NCI-H1105 treated with DMSO at 0.1 percent for 48 hours (cell line): ENCODE measurements around the gene CFAP210.
"Not testable (repeated sequence)": the region's sequence is repeated elsewhere in the genome, so short reads cannot be mapped to it uniquely, and the experiment has no call there.

Source experiments
- DNase-seq: peaks from one replicate; lab custom pipeline; 2025; lab: John Stamatoyannopoulos, UW

The CFAP210 gene

GRCh38 chr2:169619946-169620345 lies 74.3 kb downstream of the CFAP210 start:
- no peak for DNase-seq

DNA sequence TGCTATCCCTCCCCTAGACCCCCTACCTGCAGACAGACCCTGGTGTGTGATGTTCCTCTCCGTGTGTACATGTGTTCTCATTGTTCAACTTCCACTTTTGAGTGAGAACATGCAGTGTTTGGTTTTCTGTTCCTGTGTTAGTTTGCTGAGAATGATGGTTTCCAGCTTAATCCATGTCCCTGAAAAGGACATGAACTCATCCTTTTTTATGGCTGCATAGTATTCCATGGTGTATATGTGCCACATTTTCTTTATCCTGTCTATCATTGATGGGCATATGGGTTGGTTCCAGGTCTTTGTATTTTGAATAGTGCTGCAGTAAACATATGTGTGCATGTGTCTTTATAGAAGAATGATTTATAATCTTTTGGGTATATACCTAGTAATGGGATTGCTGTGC lies 78.2 kb downstream of the CFAP210 start:
- DNase-seq, result not testable (repeated sequence)

DNA sequence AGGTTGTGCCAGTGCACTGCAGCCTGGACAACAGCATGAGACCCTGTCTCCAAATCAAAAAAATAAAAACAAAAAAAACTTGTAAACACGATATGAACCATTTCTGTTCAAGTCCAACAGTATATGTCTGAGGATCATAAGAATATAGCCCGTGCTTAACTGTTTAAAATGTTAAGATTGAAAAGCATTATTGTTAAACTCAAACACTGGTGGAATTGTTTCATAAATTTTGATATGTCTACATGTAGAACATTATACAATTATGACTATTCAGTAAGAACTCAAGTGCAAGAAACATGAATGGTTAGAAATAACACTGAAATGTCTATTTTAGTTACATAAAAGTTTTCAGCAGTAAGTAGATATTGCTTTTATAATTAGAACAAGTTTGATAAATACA lies 80.3 kb downstream of the CFAP210 start:
- no peak for DNase-seq

DNA sequence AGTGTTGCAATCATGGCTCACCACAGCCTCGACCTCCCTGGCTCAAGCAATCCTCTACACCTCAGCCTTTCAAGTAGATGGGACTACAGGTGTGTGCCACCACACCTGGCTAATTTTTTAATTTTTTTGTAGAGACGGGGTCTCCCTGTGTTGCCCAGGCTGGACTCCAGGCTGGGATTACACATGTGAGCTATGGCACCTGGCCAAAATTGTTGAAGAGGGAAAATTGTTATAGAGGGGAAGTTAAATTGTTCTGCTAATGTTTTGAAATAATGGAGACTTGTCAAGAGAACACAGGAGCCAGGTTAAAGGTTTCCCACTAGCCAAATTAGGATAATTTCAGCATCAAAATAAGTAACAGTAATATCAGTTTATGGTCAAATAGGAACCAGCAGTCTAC lies 84.9 kb downstream of the CFAP210 start:
- DNase-seq, result no peak

DNA sequence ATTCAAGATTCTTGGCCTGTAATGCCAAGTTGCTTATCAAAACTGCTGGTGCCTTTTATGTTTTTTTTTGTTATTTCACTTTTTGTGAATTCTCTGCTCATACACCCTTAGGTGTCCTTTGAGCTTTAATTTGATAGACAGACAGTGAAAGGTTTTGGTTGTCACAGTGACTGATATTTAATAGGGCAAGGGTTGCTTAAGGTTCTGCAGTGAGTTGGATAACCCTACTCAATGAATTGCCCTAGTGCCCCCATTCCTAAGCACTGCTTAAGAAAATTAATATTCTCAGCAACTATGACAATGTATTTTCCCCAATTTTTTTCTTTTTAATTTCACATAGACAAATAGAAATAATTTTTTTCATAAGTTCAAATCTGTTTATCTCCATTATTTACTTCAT lies 94.6 kb downstream of the CFAP210 start:
- no peak for DNase-seq

- no peak for DNase-seq
These were observed 95.2 kb downstream of the CFAP210 start for GRCh38 chr2:169598982-169599381.

- DNase-seq, result not testable (repeated sequence)
These were observed 97.7 kb downstream of the CFAP210 start for GRCh38 chr2:169596546-169596945.
